Measurements from ENCODE around the gene SYNGR1.

DNA sequence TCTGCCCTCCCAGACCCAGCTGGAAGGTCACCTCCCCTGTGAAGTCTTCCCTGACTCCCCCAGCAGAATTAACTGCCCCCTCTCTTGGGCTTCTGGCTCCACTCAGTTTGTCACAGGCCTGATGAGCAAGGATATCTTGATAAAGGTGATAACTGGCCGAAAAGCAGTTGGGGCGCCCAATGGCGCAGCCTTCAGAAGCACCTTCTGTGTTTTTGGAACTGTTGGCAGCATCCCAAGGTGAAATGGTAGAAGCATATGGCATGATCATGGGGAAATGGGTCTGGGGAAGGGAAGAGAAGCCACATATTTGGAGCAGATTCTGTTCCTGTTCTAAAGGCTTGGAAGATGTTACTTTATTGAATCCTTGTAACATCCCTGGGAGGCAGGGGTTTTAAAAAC, 47.0 kb downstream of the SYNGR1 start:
- TF ChIP-seq, protein P1, sequence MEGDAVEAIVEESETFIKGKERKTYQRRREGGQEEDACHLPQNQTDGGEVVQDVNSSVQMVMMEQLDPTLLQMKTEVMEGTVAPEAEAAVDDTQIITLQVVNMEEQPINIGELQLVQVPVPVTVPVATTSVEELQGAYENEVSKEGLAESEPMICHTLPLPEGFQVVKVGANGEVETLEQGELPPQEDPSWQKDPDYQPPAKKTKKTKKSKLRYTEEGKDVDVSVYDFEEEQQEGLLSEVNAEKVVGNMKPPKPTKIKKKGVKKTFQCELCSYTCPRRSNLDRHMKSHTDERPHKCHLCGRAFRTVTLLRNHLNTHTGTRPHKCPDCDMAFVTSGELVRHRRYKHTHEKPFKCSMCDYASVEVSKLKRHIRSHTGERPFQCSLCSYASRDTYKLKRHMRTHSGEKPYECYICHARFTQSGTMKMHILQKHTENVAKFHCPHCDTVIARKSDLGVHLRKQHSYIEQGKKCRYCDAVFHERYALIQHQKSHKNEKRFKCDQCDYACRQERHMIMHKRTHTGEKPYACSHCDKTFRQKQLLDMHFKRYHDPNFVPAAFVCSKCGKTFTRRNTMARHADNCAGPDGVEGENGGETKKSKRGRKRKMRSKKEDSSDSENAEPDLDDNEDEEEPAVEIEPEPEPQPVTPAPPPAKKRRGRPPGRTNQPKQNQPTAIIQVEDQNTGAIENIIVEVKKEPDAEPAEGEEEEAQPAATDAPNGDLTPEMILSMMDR (conservative IDR thresholded peaks at IDR 0.05 in 1 of 2, IDR thresholded peaks at IDR 0.05 in 1 of 2; ENCODE audit: extremely low read depth in 1 of 2, insufficient read depth in 1 of 2, low read depth in 1 of 2, low read length in 2 of 2), result no peak
- no peak for TF ChIP-seq EZH2 (IDR thresholded peaks at IDR 0.05; ENCODE audit: borderline replicate concordance, low read length)
